H1 (cell line): ENCODE data around the gene IL5. TPM values are rescaled to one million over a fixed set of nuclear protein-coding genes. Genes with fewer than 3 reads are reported as not detected.

Source experiments
- CHD1 ChIP-seq: IDR thresholded peaks from 2 replicates; pipeline ENCODE4 v1.6.1; 2012; ENCODE audit warnings: low read depth, low read length, improper control_type of control experiment
- JUND ChIP-seq: IDR thresholded peaks from 2 replicates; pipeline ENCODE4 v1.6.1; 2011; ENCODE audit warnings: mild to moderate bottlenecking, improper control_type of control experiment, low read length
- SRF ChIP-seq: IDR thresholded peaks from 2 replicates; pipeline ENCODE4 v1.6.1; 2011; ENCODE audit warnings: mild to moderate bottlenecking, low read depth, low read length, moderate library complexity
- polyA plus RNA-seq, 7 experiments: library from polyadenylated mRNA; depleted of rRNA in 3 of 7; stranded (reverse) in 5 of 7; unstranded in 2 of 7; fragments of >200 nt in 5 of 7; fragments of 200-250 nt in 2 of 7; gene quantifications; 1 replicate in 5 of 7; 2 replicates in 1 of 7; 4 replicates in 1 of 7; pipeline versions ENCODE4 v1.2.1 to v1.2.3, GENCODE V29; 2011 to 2013; ENCODE audit warnings: missing spikeins in 2 of 7, mixed read lengths in 2 of 7
- total RNA-seq: library from RNA; stranded (reverse); fragmentation: NEBNext Ultra II Directional; extraction: Animal tissue kit (Norgen Biotek cat#: 25700); gene quantifications from 2 replicates; pipeline ENCODE4 v1.2.1, GENCODE V29; 2021

The IL5 gene
- total and polyA plus RNA-seq, 2 of the 8 experiments (the other 6 are each of a cell fraction or from before 2014, with no cell fraction given) = not detected

DNA sequence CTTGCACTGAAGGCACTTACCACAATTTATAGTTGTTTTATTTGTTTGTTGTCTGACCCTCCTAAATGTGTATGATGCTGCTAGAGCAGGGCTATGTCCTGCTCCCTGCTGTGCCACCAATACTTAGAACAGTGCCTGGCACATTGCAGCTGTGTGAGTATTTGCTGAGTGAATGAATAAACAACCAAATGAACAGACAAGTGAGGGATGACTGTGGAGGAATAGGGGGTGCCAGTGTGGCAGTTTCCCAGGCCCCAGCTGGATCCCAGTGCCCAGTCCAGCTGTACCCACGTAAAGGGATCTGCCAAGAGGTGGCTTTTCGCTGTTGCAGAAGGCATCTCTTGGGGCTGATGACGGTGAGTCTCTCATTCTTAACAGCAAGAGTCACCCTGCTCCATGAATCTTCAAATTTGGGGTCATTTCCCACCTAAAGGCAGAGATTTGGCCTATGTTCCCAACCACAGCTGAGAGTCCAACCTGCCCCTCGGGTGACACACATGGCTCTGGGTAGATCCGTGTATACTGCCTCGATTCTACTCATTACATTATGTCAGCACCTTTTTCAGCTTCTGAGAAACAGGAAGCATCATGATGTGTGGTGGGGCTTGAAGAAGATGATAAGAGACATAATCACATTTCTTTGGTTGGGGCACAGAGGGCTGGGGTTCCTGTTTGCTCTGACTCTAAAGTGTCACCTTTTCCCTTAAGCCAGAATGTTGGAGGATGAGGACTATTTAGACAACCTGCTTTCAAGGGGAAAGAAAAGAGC, 14.3 kb downstream of the IL5 start (continued):
- TF ChIP-seq CHD1 (no peak), JUND (no peak), SRF (no peak)
